ENCODE measurements around the gene GRM1. TPM values are rescaled to one million over a fixed set of nuclear protein-coding genes. Genes with fewer than 3 reads are reported as not detected.

Gene GRM1
- total RNA-seq, 1 donor from 2014 or later = 0.09 TPM

GRCh38 chr6:146331013-146331412 is 302.2 kb downstream of the GRM1 start:
- no peaks in the 10 kb centered on the region for H3K27me3 ChIP-seq (ENCODE audit: low read depth)
- H3K36me3 ChIP-seq = no peaks in the 10 kb centered on the region
- no peak for TF ChIP-seq CTCF (IDR thresholded peaks at IDR 0.05)
- no peak for ATAC-seq
- intact Hi-C loops (cut with DNase I) = no loop called here
- no peaks in the 10 kb centered on the region for H3K4me1 ChIP-seq
- H3K4me3 ChIP-seq = no peak overlapping the region
- no peaks in the 10 kb centered on the region for H3K9me3 ChIP-seq
- no peak for DNase-seq
- no peak overlapping the region for H3K27ac ChIP-seq

- Histone ChIP-seq H3K4me3 (no peak overlapping the region), H3K27ac (no peak overlapping the region), H3K27me3 (ENCODE audit: low read depth) (no peaks in the 10 kb centered on the region), H3K9me3 (no peaks in the 10 kb centered on the region), H3K4me1 (no peaks in the 10 kb centered on the region), H3K36me3 (no peaks in the 10 kb centered on the region)
- TF ChIP-seq CTCF (IDR thresholded peaks at IDR 0.05) = no peak
- DNase-seq (no peak), ATAC-seq (no peak)
- intact Hi-C loops (cut with DNase I) = no loop called here
Measured at GRCh38 chr6:146335336-146335735, 306.5 kb downstream of the GRM1 start.

- Histone ChIP-seq H3K36me3 (no peaks in the 10 kb centered on the region), H3K4me1 (no peaks in the 10 kb centered on the region), H3K27me3 (ENCODE audit: low read depth) (no peaks in the 10 kb centered on the region), H3K4me3 (no peak overlapping the region), H3K27ac (no peak overlapping the region), H3K9me3 (no peaks in the 10 kb centered on the region)
- ATAC-seq (peak in 1 of 2 donors; percentile 36), DNase-seq (no peak)
- TF ChIP-seq CTCF (IDR thresholded peaks at IDR 0.05) = no peak
- intact Hi-C loops (cut with DNase I) = no loop called here
Measured at GRCh38 chr6:146336191-146336590, 307.3 kb downstream of the GRM1 start.

- Histone ChIP-seq H3K27ac (no peak overlapping the region), H3K4me3 (no peak overlapping the region), H3K36me3 (no peaks in the 10 kb centered on the region), H3K27me3 (ENCODE audit: low read depth) (no peaks in the 10 kb centered on the region), H3K9me3 (no peaks in the 10 kb centered on the region), H3K4me1 (no peaks in the 10 kb centered on the region)
- intact Hi-C loops (cut with DNase I) = no loop called here
- ATAC-seq = no peak
- DNase-seq = no peak
- TF ChIP-seq CTCF (IDR thresholded peaks at IDR 0.05) = no peak
Measured at GRCh38 chr6:146337376-146337775, 308.5 kb downstream of the GRM1 start.

- Histone ChIP-seq H3K4me1 (no peaks in the 10 kb centered on the region), H3K4me3 (no peak overlapping the region), H3K27ac (no peak overlapping the region), H3K9me3 (no peaks in the 10 kb centered on the region), H3K27me3 (ENCODE audit: low read depth) (no peaks in the 10 kb centered on the region), H3K36me3 (no peaks in the 10 kb centered on the region)
- no peak for TF ChIP-seq CTCF (IDR thresholded peaks at IDR 0.05)
- intact Hi-C loops (cut with DNase I) = no loop called here
- ATAC-seq = no peak
- DNase-seq = no peak
Measured at GRCh38 chr6:146339716-146340115, 310.9 kb downstream of the GRM1 start.
